Keratinocyte (primary cell): Measurements from ENCODE around the gene INSYN1. TPM values are rescaled to one million over a fixed set of nuclear protein-coding genes. Genes with fewer than 3 reads are reported as not detected.

ENCODE experiments used
- DNase-seq: peaks from one replicate; pipeline ENCODE4 v3.0.0-alpha.2; 2011; ENCODE audit warnings: low read depth, missing footprints, low spot score
- FAIRE-seq: peaks from 2 replicates; lab custom pipeline; 2011; peaks lifted over from hg19 to GRCh38; lab: Jason Lieb, UNC
- H2AFZ ChIP-seq: 2 replicates; pipeline ENCODE4 v1.6.0; 2012; ENCODE audit warnings: low read length, control low read depth, inconsistent platforms; ENCODE audit not compliant: control insufficient read depth
- H3K27ac ChIP-seq: 2 replicates; pipeline ENCODE4 v1.5.1; 2011; ENCODE audit warnings: low read length; ENCODE audit not compliant: control insufficient read depth, insufficient read depth
- H3K27me3 ChIP-seq: 3 replicates; pipeline ENCODE4 v1.6.0; 2011; ENCODE audit warnings: low read length; ENCODE audit not compliant: control insufficient read depth, insufficient read depth; ENCODE audit errors: extremely low read depth
- H3K36me3 ChIP-seq, 2 experiments: 2 replicates in 1 of 2; 3 replicates in 1 of 2; pipeline ENCODE4 v1.5.1; 2011; ENCODE audit warnings: low read length in 2 of 2, mild to moderate bottlenecking in 1 of 2; ENCODE audit not compliant: control insufficient read depth in 2 of 2, insufficient read depth in 2 of 2; ENCODE audit errors: extremely low read depth in 1 of 2
- H3K4me1 ChIP-seq: 3 replicates; pipeline ENCODE4 v1.5.1; 2011; ENCODE audit warnings: low read length; ENCODE audit not compliant: control insufficient read depth, insufficient read depth; ENCODE audit errors: extremely low read depth
- H3K4me2 ChIP-seq: 3 replicates; pipeline ENCODE4 v1.6.0; 2011; ENCODE audit warnings: low read depth, low read length; ENCODE audit not compliant: control insufficient read depth, insufficient read depth; ENCODE audit errors: extremely low read depth
- H3K4me3 ChIP-seq, 3 experiments: fragments of 200-600 bp in 1 of 3; sonication (generic) in 1 of 3; 2 replicates in 2 of 3; 3 replicates in 1 of 3; pipeline ENCODE4 v1.5.1; 2011 to 2016; ENCODE audit warnings: low read length in 3 of 3, mild to moderate bottlenecking in 3 of 3, control low read depth in 2 of 3, inconsistent platforms in 1 of 3, low read depth in 1 of 3, mixed read lengths in 1 of 3, mixed run types in 1 of 3, moderate library complexity in 1 of 3; ENCODE audit not compliant: control insufficient read depth in 2 of 3, insufficient read depth in 2 of 3; ENCODE audit errors: extremely low read depth in 1 of 3
- H3K79me2 ChIP-seq: 2 replicates; pipeline ENCODE4 v1.6.0; 2012; ENCODE audit warnings: low read length; ENCODE audit not compliant: control insufficient read depth, insufficient read depth
- H3K9ac ChIP-seq: 3 replicates; pipeline ENCODE4 v1.6.0; 2011; ENCODE audit warnings: low read length; ENCODE audit not compliant: control insufficient read depth, insufficient read depth; ENCODE audit errors: extremely low read depth
- H3K9me1 ChIP-seq: 3 replicates; pipeline ENCODE4 v1.6.0; 2011; ENCODE audit warnings: low read length; ENCODE audit not compliant: control insufficient read depth, insufficient read depth; ENCODE audit errors: extremely low read depth
- H3K9me3 ChIP-seq: 2 replicates; pipeline ENCODE4 v1.5.1; 2012; ENCODE audit warnings: low read depth, low read length; ENCODE audit not compliant: control insufficient read depth
- H4K20me1 ChIP-seq: 3 replicates; pipeline ENCODE4 v1.6.0; 2011; ENCODE audit warnings: low read length; ENCODE audit not compliant: control insufficient read depth, insufficient read depth; ENCODE audit errors: extremely low read depth
- CTCF ChIP-seq, 3 experiments: IDR thresholded peaks in 1 of 3; conservative IDR thresholded peaks in 1 of 3; optimal IDR thresholded peaks in 1 of 3; 2 replicates in 2 of 3; 3 replicates in 1 of 3; pipeline versions ENCODE3 to v1.5.1; 2011; ENCODE audit warnings: low read length in 3 of 3, mild to moderate bottlenecking in 3 of 3, moderate library complexity in 2 of 3, control low read depth in 1 of 3, inconsistent platforms in 1 of 3; ENCODE audit not compliant: insufficient read depth in 2 of 3; ENCODE audit errors: extremely low read depth in 1 of 3
- EZH2 ChIP-seq: IDR thresholded peaks from one replicate; pipeline ENCODE4 v1.6.1; 2012; ENCODE audit warnings: inconsistent platforms, mild to moderate bottlenecking, low read length, moderate library complexity
- dilution Hi-C: fragments of 300-500 bp; cut with MboI; formaldehyde crosslinking; loops from one replicate; pipeline ENCODE4 v1.7.0; 2020; ENCODE audit warnings: low sequenced_read_pairs; ENCODE audit not compliant: extremely low pct_ligation_motif_present
- polyA plus RNA-seq, 5 experiments: library from polyadenylated mRNA; depleted of rRNA in 3 of 5; stranded (reverse) in 3 of 5; stranded (forward) in 1 of 5; unstranded in 1 of 5; fragments of >200 nt; gene quantifications; 1 replicate in 1 of 5; 2 replicates in 3 of 5; 3 replicates in 1 of 5; pipeline versions ENCODE4 v1.2.1 to v1.2.3, GENCODE V29; 2011 to 2012; ENCODE audit warnings: missing spikeins in 2 of 5, low read depth in 1 of 5, low replicate concordance in 1 of 5

Gene INSYN1
- polyA plus RNA-seq, 1 donor (not counting 4 experiments of a cell fraction or from before 2014, with no cell fraction given): 0.47 TPM

GRCh38 chr15:73722425-73722824 is 30.7 kb downstream of the INSYN1 start:
- Histone ChIP-seq H3K4me2 (no peak overlapping the region), H3K27ac (no peak overlapping the region), H3K36me3 (no peaks in the 10 kb centered on the region), H3K4me1 (no peaks in the 10 kb centered on the region), H3K9me3 (no peaks in the 10 kb centered on the region), H3K9ac (no peak overlapping the region), H3K4me3 (no peak overlapping the region), H3K79me2 (no peaks in the 10 kb centered on the region), H4K20me1 (no peaks in the 10 kb centered on the region), H3K9me1 (no peaks in the 10 kb centered on the region), H3K27me3 (peaks cover 18% of the 10 kb centered on the region), H2AFZ (no peak overlapping the region)
- no peak for FAIRE-seq
- no peak for DNase-seq
- TF ChIP-seq CTCF (optimal IDR thresholded peaks at IDR 0.05 in 1 of 3, IDR thresholded peaks at IDR 0.05 in 1 of 3, conservative IDR thresholded peaks at IDR 0.05 in 1 of 3; ENCODE audit: extremely low read depth in 1 of 3, insufficient read depth in 2 of 3, low read length in 3 of 3) (no peak), EZH2 (no peak)
- dilution Hi-C loops: no loop called here

- Histone ChIP-seq H3K36me3 (peaks cover 3 to 4% of the 10 kb centered on the region in 2 experiments), H3K9me1 (no peaks in the 10 kb centered on the region), H3K4me3 (no peak overlapping the region), H4K20me1 (no peaks in the 10 kb centered on the region), H3K9ac (no peak overlapping the region), H3K9me3 (no peaks in the 10 kb centered on the region), H3K79me2 (no peaks in the 10 kb centered on the region), H3K4me2 (no peak overlapping the region), H3K27me3 (peaks cover 13% of the 10 kb centered on the region), H3K4me1 (no peaks in the 10 kb centered on the region), H3K27ac (no peak overlapping the region), H2AFZ (no peak overlapping the region)
- no peak for FAIRE-seq
- TF ChIP-seq CTCF (optimal IDR thresholded peaks at IDR 0.05 in 1 of 3, IDR thresholded peaks at IDR 0.05 in 1 of 3, conservative IDR thresholded peaks at IDR 0.05 in 1 of 3; ENCODE audit: extremely low read depth in 1 of 3, insufficient read depth in 2 of 3, low read length in 3 of 3) (no peak), EZH2 (no peak)
- dilution Hi-C loops: no loop called here
- DNase-seq: no peak
These were observed 34.5 kb downstream of the INSYN1 start for GRCh38 chr15:73718694-73719093.
